HEK293 (cell line): Measurements from ENCODE around the gene DLG2.

Experiments used
- CTCF ChIA-PET: fragments of 350-600 bp; formaldehyde crosslinking; extraction: SDS; loops from one replicate; lab custom pipeline; 2021; ENCODE audit warnings: antibody characterized with exemption; lab: Yijun Ruan, JAX
- POLR2A ChIA-PET: fragments of 300-600 bp; formaldehyde crosslinking; extraction: SDS; loops from one replicate; lab custom pipeline; 2020; ENCODE audit warnings: antibody characterized with exemption, inconsistent platforms; lab: Yijun Ruan, JAX
- H3K27ac ChIP-seq: fragments of 200-500 bp; sonication (Bioruptor generic); 2 replicates; pipeline ENCODE4 v1.5.1; 2014; ENCODE audit warnings: low read depth, low read length, control low read depth, inconsistent platforms; ENCODE audit errors: extremely low read depth
- H3K36me3 ChIP-seq, 2 experiments: fragments of 200-500 bp in 1 of 2; sonication (Bioruptor generic) in 1 of 2; 1 replicate in 1 of 2; 2 replicates in 1 of 2; pipeline ENCODE4 v1.5.1; 2014 to 2017; ENCODE audit warnings: inconsistent platforms in 2 of 2, low read length in 2 of 2; ENCODE audit not compliant: control insufficient read depth in 2 of 2, insufficient read depth in 1 of 2
- H3K4me1 ChIP-seq: fragments of 200-500 bp; sonication (Bioruptor generic); 2 replicates; pipeline ENCODE4 v1.5.1; 2014; ENCODE audit warnings: mild to moderate bottlenecking, low read length, inconsistent platforms; ENCODE audit not compliant: control insufficient read depth, insufficient read depth
- H3K4me3 ChIP-seq: 2 replicates; pipeline ENCODE4 v1.5.1; 2011; ENCODE audit warnings: low read depth, mild to moderate bottlenecking, control low read depth, low read length, moderate library complexity
- H3K9me3 ChIP-seq: fragments of 200-500 bp; sonication (Bioruptor generic); 2 replicates; pipeline ENCODE4 v1.5.1; 2014; ENCODE audit warnings: low read depth, low read length, inconsistent platforms; ENCODE audit not compliant: control insufficient read depth, insufficient read depth
- GLI2 ChIP-seq: fragments of 450-650 bp; formaldehyde crosslinking; IDR thresholded peaks from 2 replicates; pipeline ENCODE4; 2017; ENCODE audit warnings: missing biosample characterization, missing genetic modification characterization, low read depth, borderline replicate concordance
- HIC1 ChIP-seq: fragments of 450-650 bp; formaldehyde crosslinking; IDR thresholded peaks from 2 replicates; pipeline ENCODE4 v1.5.1; 2016; ENCODE audit warnings: missing biosample characterization, missing genetic modification characterization
- KLF10 ChIP-seq: fragments of 450-650 bp; IDR thresholded peaks from 2 replicates; pipeline ENCODE4 v1.5.1; 2018; ENCODE audit warnings: missing biosample characterization, mild to moderate bottlenecking, missing genetic modification characterization
- KLF16 ChIP-seq: fragments of 450-650 bp; formaldehyde crosslinking; IDR thresholded peaks from 2 replicates; pipeline ENCODE4 v1.5.1; 2017; ENCODE audit warnings: missing biosample characterization, missing genetic modification characterization
- ZBTB8A ChIP-seq: fragments of 450-650 bp; formaldehyde crosslinking; IDR thresholded peaks from 2 replicates; pipeline ENCODE4 v1.5.1; 2016; ENCODE audit warnings: missing biosample characterization, missing genetic modification characterization
- ZNF121 ChIP-seq: fragments of 450-650 bp; formaldehyde crosslinking; IDR thresholded peaks from 2 replicates; pipeline ENCODE4 v1.5.1; 2016; ENCODE audit warnings: missing biosample characterization, missing genetic modification characterization
- ZNF23 ChIP-seq: fragments of 450-650 bp; formaldehyde crosslinking; IDR thresholded peaks from 2 replicates; pipeline ENCODE4 v1.5.1; 2016; ENCODE audit warnings: missing biosample characterization, missing genetic modification characterization, borderline replicate concordance
- ZNF354C ChIP-seq: fragments of 450-650 bp; formaldehyde crosslinking; IDR thresholded peaks from 2 replicates; pipeline ENCODE4 v1.5.1; 2016; ENCODE audit warnings: missing biosample characterization, missing genetic modification characterization, low read depth, borderline replicate concordance
- ZNF48 ChIP-seq: fragments of 450-650 bp; formaldehyde crosslinking; IDR thresholded peaks from 2 replicates; pipeline ENCODE4 v1.5.1; 2016; ENCODE audit warnings: missing biosample characterization, missing genetic modification characterization
- ZNF510 ChIP-seq: fragments of 450-650 bp; formaldehyde crosslinking; IDR thresholded peaks from 2 replicates; pipeline ENCODE4 v1.5.1; 2018; ENCODE audit warnings: mild to moderate bottlenecking, missing genetic modification characterization, missing biosample characterization; ENCODE audit not compliant: insufficient replicate concordance
- ZNF521 ChIP-seq: fragments of 450-650 bp; formaldehyde crosslinking; IDR thresholded peaks from 2 replicates; pipeline ENCODE4 v1.5.1; 2017; ENCODE audit warnings: missing biosample characterization, mild to moderate bottlenecking, missing genetic modification characterization
- ZNF571 ChIP-seq: fragments of 450-650 bp; formaldehyde crosslinking; IDR thresholded peaks from 2 replicates; pipeline ENCODE4 v1.5.0; 2017; ENCODE audit warnings: missing biosample characterization, missing genetic modification characterization
- ZNF830 ChIP-seq: fragments of 450-650 bp; IDR thresholded peaks from 2 replicates; pipeline ENCODE4 v1.5.0; 2018; ENCODE audit warnings: missing biosample characterization, missing genetic modification characterization, low read depth, mild to moderate bottlenecking, moderate library complexity
- ZSCAN4 ChIP-seq: fragments of 450-650 bp; formaldehyde crosslinking; IDR thresholded peaks from 2 replicates; pipeline ENCODE4 v1.5.1; 2017; ENCODE audit warnings: missing biosample characterization, missing genetic modification characterization
- TF ChIP-seq, protein P1 (sequence below): fragments of 450-650 bp; formaldehyde crosslinking; IDR thresholded peaks from 2 replicates; pipeline ENCODE4 v1.5.1; 2016; ENCODE audit warnings: missing biosample characterization, missing genetic modification characterization, borderline replicate concordance

Gene DLG2

GRCh38 chr11:83717537-83717936, 1909.6 kb downstream of the DLG2 start:
- no peaks in the 10 kb centered on the region for H3K36me3 ChIP-seq
- TF ChIP-seq ZNF23 (tag by site-specific recombination) (no peak), ZNF830 (tag by site-specific recombination) (no peak), ZBTB8A (no peak), ZNF510 (tag by site-specific recombination) (no peak), HIC1 (tag by site-specific recombination) (no peak), ZNF571 (tag by site-specific recombination) (no peak)
- TF ChIP-seq, all 188 proteins: peak for 0
- POLR2A ChIA-PET: no interaction called here
- H3K4me1 ChIP-seq: no peaks in the 10 kb centered on the region
- CTCF ChIA-PET: no interaction called here
- H3K4me3 ChIP-seq: no peak overlapping the region
- no peak overlapping the region for H3K27ac ChIP-seq
- no peaks in the 10 kb centered on the region for H3K9me3 ChIP-seq

GRCh38 chr11:83715927-83716535, 1911.1 kb downstream of the DLG2 start:
- H3K4me3 ChIP-seq: no peak overlapping the region

More at GRCh38 chr11:83715927-83716535, 1911.1 kb downstream of the DLG2 start:
- TF ChIP-seq ZNF121 (no peak), KLF16 (tag by site-specific recombination) (no peak), ZNF354C (no peak), ZNF521 (tag by site-specific recombination) (no peak), ZNF48 (no peak), ZSCAN4 (tag by site-specific recombination) (no peak), KLF10 (tag by site-specific recombination) (no peak), GLI2 (tag by site-specific recombination) (no peak)
- TF ChIP-seq, protein P1, sequence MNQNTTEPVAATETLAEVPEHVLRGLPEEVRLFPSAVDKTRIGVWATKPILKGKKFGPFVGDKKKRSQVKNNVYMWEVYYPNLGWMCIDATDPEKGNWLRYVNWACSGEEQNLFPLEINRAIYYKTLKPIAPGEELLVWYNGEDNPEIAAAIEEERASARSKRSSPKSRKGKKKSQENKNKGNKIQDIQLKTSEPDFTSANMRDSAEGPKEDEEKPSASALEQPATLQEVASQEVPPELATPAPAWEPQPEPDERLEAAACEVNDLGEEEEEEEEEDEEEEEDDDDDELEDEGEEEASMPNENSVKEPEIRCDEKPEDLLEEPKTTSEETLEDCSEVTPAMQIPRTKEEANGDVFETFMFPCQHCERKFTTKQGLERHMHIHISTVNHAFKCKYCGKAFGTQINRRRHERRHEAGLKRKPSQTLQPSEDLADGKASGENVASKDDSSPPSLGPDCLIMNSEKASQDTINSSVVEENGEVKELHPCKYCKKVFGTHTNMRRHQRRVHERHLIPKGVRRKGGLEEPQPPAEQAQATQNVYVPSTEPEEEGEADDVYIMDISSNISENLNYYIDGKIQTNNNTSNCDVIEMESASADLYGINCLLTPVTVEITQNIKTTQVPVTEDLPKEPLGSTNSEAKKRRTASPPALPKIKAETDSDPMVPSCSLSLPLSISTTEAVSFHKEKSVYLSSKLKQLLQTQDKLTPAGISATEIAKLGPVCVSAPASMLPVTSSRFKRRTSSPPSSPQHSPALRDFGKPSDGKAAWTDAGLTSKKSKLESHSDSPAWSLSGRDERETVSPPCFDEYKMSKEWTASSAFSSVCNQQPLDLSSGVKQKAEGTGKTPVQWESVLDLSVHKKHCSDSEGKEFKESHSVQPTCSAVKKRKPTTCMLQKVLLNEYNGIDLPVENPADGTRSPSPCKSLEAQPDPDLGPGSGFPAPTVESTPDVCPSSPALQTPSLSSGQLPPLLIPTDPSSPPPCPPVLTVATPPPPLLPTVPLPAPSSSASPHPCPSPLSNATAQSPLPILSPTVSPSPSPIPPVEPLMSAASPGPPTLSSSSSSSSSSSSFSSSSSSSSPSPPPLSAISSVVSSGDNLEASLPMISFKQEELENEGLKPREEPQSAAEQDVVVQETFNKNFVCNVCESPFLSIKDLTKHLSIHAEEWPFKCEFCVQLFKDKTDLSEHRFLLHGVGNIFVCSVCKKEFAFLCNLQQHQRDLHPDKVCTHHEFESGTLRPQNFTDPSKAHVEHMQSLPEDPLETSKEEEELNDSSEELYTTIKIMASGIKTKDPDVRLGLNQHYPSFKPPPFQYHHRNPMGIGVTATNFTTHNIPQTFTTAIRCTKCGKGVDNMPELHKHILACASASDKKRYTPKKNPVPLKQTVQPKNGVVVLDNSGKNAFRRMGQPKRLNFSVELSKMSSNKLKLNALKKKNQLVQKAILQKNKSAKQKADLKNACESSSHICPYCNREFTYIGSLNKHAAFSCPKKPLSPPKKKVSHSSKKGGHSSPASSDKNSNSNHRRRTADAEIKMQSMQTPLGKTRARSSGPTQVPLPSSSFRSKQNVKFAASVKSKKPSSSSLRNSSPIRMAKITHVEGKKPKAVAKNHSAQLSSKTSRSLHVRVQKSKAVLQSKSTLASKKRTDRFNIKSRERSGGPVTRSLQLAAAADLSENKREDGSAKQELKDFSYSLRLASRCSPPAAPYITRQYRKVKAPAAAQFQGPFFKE (tag by site-specific recombination): no peak
- POLR2A ChIA-PET: no interaction called here
- H3K36me3 ChIP-seq: no peaks in the 10 kb centered on the region
- H3K27ac ChIP-seq: no peak overlapping the region
- no peaks in the 10 kb centered on the region for H3K9me3 ChIP-seq
- H3K4me1 ChIP-seq: no peaks in the 10 kb centered on the region
- CTCF ChIA-PET: no interaction called here
